ENCODE measurements around the gene AP1M1.

- TF ChIP-seq ZNF565 (CRISPR knock-in tag; conservative IDR thresholded peaks at IDR 0.05; ENCODE audit: low read depth), result no peak
- TF ChIP-seq, protein P1, sequence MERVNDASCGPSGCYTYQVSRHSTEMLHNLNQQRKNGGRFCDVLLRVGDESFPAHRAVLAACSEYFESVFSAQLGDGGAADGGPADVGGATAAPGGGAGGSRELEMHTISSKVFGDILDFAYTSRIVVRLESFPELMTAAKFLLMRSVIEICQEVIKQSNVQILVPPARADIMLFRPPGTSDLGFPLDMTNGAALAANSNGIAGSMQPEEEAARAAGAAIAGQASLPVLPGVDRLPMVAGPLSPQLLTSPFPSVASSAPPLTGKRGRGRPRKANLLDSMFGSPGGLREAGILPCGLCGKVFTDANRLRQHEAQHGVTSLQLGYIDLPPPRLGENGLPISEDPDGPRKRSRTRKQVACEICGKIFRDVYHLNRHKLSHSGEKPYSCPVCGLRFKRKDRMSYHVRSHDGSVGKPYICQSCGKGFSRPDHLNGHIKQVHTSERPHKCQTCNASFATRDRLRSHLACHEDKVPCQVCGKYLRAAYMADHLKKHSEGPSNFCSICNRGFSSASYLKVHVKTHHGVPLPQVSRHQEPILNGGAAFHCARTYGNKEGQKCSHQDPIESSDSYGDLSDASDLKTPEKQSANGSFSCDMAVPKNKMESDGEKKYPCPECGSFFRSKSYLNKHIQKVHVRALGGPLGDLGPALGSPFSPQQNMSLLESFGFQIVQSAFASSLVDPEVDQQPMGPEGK (CRISPR knock-in tag; IDR thresholded peaks at IDR 0.05; ENCODE audit: borderline replicate concordance), result no peak
Measured at GRCh38 chr19:16254851-16255408, 57.2 kb downstream of the AP1M1 start.
